Measurements from ENCODE around the gene SEL1L3.

GRCh38 chr4:25908491-25908901 is 45.7 kb upstream of the SEL1L3 start:
- TF ChIP-seq, protein P1, sequence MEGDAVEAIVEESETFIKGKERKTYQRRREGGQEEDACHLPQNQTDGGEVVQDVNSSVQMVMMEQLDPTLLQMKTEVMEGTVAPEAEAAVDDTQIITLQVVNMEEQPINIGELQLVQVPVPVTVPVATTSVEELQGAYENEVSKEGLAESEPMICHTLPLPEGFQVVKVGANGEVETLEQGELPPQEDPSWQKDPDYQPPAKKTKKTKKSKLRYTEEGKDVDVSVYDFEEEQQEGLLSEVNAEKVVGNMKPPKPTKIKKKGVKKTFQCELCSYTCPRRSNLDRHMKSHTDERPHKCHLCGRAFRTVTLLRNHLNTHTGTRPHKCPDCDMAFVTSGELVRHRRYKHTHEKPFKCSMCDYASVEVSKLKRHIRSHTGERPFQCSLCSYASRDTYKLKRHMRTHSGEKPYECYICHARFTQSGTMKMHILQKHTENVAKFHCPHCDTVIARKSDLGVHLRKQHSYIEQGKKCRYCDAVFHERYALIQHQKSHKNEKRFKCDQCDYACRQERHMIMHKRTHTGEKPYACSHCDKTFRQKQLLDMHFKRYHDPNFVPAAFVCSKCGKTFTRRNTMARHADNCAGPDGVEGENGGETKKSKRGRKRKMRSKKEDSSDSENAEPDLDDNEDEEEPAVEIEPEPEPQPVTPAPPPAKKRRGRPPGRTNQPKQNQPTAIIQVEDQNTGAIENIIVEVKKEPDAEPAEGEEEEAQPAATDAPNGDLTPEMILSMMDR (IDR thresholded peaks at IDR 0.05 in 4 of 5, conservative IDR thresholded peaks at IDR 0.05 in 1 of 5): no peak
- no peak for TF ChIP-seq POLR2A (IDR thresholded peaks at IDR 0.05)

Data from gastrocnemius medialis (tissue), 4 donors.